CD14-positive monocyte (primary cell): ENCODE data around the gene ATP6AP2. TPM values are rescaled to one million over a fixed set of nuclear protein-coding genes. Genes with fewer than 3 reads are reported as not detected.
"Not testable (repeated sequence)": the region's sequence is repeated elsewhere in the genome, so short reads cannot be mapped to it uniquely, and the experiment has no call there.

Experiments used
- DNase-seq, 3 donors: peaks; one replicate each; pipeline ENCODE4 v3.0.0-alpha.2; 2011 to 2022
- H2AFZ ChIP-seq: 2 replicates; pipeline ENCODE4 v1.6.0; 2012; ENCODE audit warnings: mild to moderate bottlenecking, low read depth, low read length, inconsistent platforms; ENCODE audit not compliant: insufficient read depth, poor library complexity, severe bottlenecking
- H3K27ac ChIP-seq, 2 donors: 1 replicate in 1 of 2; 2 replicates in 1 of 2; pipeline ENCODE4 v1.5.1; 2012 to 2013; ENCODE audit warnings: low read length in 2 of 2, control low read depth in 1 of 2, inconsistent platforms in 1 of 2, low read depth in 1 of 2, mild to moderate bottlenecking in 1 of 2
- H3K27me3 ChIP-seq, 2 donors: one replicate each; pipeline versions ENCODE4 v1.6.0 to v1.6.1; 2011 to 2013; ENCODE audit warnings: low read length in 2 of 2; ENCODE audit not compliant: control insufficient read depth in 2 of 2, insufficient read depth in 2 of 2
- H3K36me3 ChIP-seq, 2 donors: replicated peaks in 1 of 2; 1 replicate in 1 of 2; 2 replicates in 1 of 2; pipeline versions ENCODE4 v1.5.1 to v1.6.1; 2012 to 2013; ENCODE audit warnings: low read length in 2 of 2, control low read depth in 1 of 2, inconsistent platforms in 1 of 2, mild to moderate bottlenecking in 1 of 2; ENCODE audit not compliant: insufficient read depth in 2 of 2, control insufficient read depth in 1 of 2
- H3K4me1 ChIP-seq, 2 donors: 1 replicate in 1 of 2; 2 replicates in 1 of 2; pipeline versions ENCODE4 v1.5.1 to v1.6.1; 2012 to 2013; ENCODE audit warnings: low read length in 2 of 2, control low read depth in 1 of 2, inconsistent platforms in 1 of 2, mild to moderate bottlenecking in 1 of 2, moderate library complexity in 1 of 2; ENCODE audit not compliant: insufficient read depth in 2 of 2, control insufficient read depth in 1 of 2
- H3K4me2 ChIP-seq: replicated peaks from 2 replicates; pipeline ENCODE3; 2012; ENCODE audit warnings: low read length, moderate library complexity, mild to moderate bottlenecking; ENCODE audit not compliant: poor library complexity, severe bottlenecking; ENCODE audit errors: extremely low read depth
- H3K4me3 ChIP-seq, 3 experiments: fragments of 200-600 bp in 1 of 3; sonication (generic) in 1 of 3; replicated peaks in 1 of 3; 1 replicate in 2 of 3; 2 replicates in 1 of 3; pipeline ENCODE4 v1.5.1; 2011 to 2013; ENCODE audit warnings: low read length in 3 of 3, mild to moderate bottlenecking in 3 of 3, control low read depth in 2 of 3, low read depth in 2 of 3, inconsistent platforms in 1 of 3, moderate library complexity in 1 of 3
- H3K79me2 ChIP-seq: 2 replicates; pipeline ENCODE4 v1.6.0; 2012; ENCODE audit warnings: mild to moderate bottlenecking, control low read depth, inconsistent platforms, low read length, moderate library complexity; ENCODE audit not compliant: insufficient read depth
- H3K9ac ChIP-seq: 2 replicates; pipeline ENCODE4 v1.6.0; 2017; ENCODE audit warnings: low read length, mild to moderate bottlenecking; ENCODE audit not compliant: insufficient read depth, poor library complexity, severe bottlenecking
- H3K9me3 ChIP-seq, 2 donors: replicated peaks in 1 of 2; 1 replicate in 1 of 2; 2 replicates in 1 of 2; pipeline versions ENCODE4 v1.5.1 to v1.6.1; 2012 to 2013; ENCODE audit warnings: low read length in 2 of 2, control low read depth in 1 of 2; ENCODE audit not compliant: control insufficient read depth in 1 of 2, insufficient read depth in 1 of 2
- H4K20me1 ChIP-seq: 2 replicates; pipeline ENCODE4 v1.6.0; 2012; ENCODE audit warnings: mild to moderate bottlenecking, low read length, control low read depth, moderate library complexity; ENCODE audit not compliant: insufficient read depth
- H3K27ac Mint-ChIP-seq, 7 donors: one replicate each; pipeline ENCODE4 v1.8.0; 2020; ENCODE audit warnings: mild to moderate bottlenecking in 7 of 7, mixed read lengths in 7 of 7, moderate library complexity in 6 of 7, inconsistent platforms in 2 of 7
- H3K27me3 Mint-ChIP-seq, 3 donors: one replicate each; pipeline ENCODE4 v1.8.0; 2021 to 2022; ENCODE audit warnings: low read depth in 3 of 3, mild to moderate bottlenecking in 3 of 3, mixed read lengths in 3 of 3, moderate library complexity in 3 of 3, inconsistent platforms in 1 of 3
- H3K36me3 Mint-ChIP-seq, 2 donors: one replicate each; pipeline ENCODE4 v1.8.0; 2020; ENCODE audit warnings: mixed read lengths in 2 of 2, inconsistent platforms in 1 of 2, mild to moderate bottlenecking in 1 of 2
- H3K4me1 Mint-ChIP-seq: one replicate; pipeline ENCODE4 v1.8.0; 2020; ENCODE audit warnings: mild to moderate bottlenecking, mixed read lengths
- H3K4me3 Mint-ChIP-seq, 2 donors: one replicate each; pipeline ENCODE4 v1.8.0; 2020; ENCODE audit warnings: mild to moderate bottlenecking in 2 of 2, mixed read lengths in 2 of 2, moderate library complexity in 1 of 2
- H3K9me3 Mint-ChIP-seq, 7 donors: one replicate each; pipeline ENCODE4 v1.8.0; 2020 to 2022; ENCODE audit warnings: mixed read lengths in 7 of 7, mild to moderate bottlenecking in 6 of 7, moderate library complexity in 6 of 7, inconsistent platforms in 2 of 7
- CTCF ChIP-seq: fragments of 200-600 bp; IDR thresholded peaks from one replicate; pipeline ENCODE4 v1.8.0; 2022; ENCODE audit warnings: antibody characterized with exemption, mild to moderate bottlenecking
- WGBS: methylation state at CpG from one replicate; pipeline ENCODE4 v1.1.5; 2013; ENCODE audit warnings: missing lambda C conversion rate; ENCODE audit not compliant: insufficient coverage; 5-methylcytosine and 5-hydroxymethylcytosine counted together
- intact Hi-C, 2 donors: fragments of 100-400 bp; cut with micrococcal nuclease; formaldehyde crosslinking; loops; one replicate each; pipeline versions ENCODE4 v1.15.0 to v1.15.1; 2023
- polyA plus RNA-seq, 3 donors: library from polyadenylated mRNA; depleted of rRNA in 1 of 3; unstranded in 2 of 3; stranded (reverse) in 1 of 3; fragments of 300-500 nt in 2 of 3; fragments of >200 nt in 1 of 3; fragmentation: Illumina TruSeq in 2 of 3; gene quantifications; 1 replicate in 2 of 3; 2 replicates in 1 of 3; pipeline ENCODE4 v1.2.3, GENCODE V29; 2012 to 2021

ATP6AP2 gene
- polyA plus RNA-seq, 3 donors, result 332 to 497 (median 430) TPM

- H3K9me3 Mint-ChIP-seq, result peaks cover 0 to 6% (median 0%) of the 10 kb centered on the region in 7 donors
- H3K4me1 ChIP-seq, result peaks cover 23% of the 10 kb centered on the region in 2 donors
- H3K27me3 ChIP-seq, result peaks cover 0 to 28% of the 10 kb centered on the region in 2 donors
- no peaks in the 10 kb centered on the region for H3K36me3 ChIP-seq
- WGBS, result no CpG with 5 or more reads among the region's 10 CpGs
- no peaks in the 10 kb centered on the region for H4K20me1 ChIP-seq
- peak overlapping the region; percentile 83 to 95 (median 91) for H3K27ac Mint-ChIP-seq
- DNase-seq, result peak; percentile 50 to 73 (median 64)
- no peaks in the 10 kb centered on the region for H3K79me2 ChIP-seq
- peak overlapping the region; percentile 3 for H2AFZ ChIP-seq
- H3K27ac ChIP-seq, result peak overlapping the region; percentile 77 to 80
- intact Hi-C loops, result no loop called here
- H3K27me3 Mint-ChIP-seq, result peaks cover 0 to 42% (median 2%) of the 10 kb centered on the region in 3 donors
- peak overlapping the region; percentile 63 for H3K4me2 ChIP-seq
- peak overlapping the region; percentile 24 for H3K9ac ChIP-seq
- TF ChIP-seq CTCF, result no peak
- peaks cover 27% of the 10 kb centered on the region for H3K4me1 Mint-ChIP-seq
- H3K4me3 ChIP-seq, result peak overlapping the region; percentile 24 to 62 (median 49)
- no peaks in the 10 kb centered on the region for H3K9me3 ChIP-seq
- H3K36me3 Mint-ChIP-seq, result no peaks in the 10 kb centered on the region
- peak overlapping the region; percentile 75 to 84 for H3K4me3 Mint-ChIP-seq
These were observed 10.2 kb upstream of the ATP6AP2 start for GRCh38 chrX:40570346-40571093.

DNA sequence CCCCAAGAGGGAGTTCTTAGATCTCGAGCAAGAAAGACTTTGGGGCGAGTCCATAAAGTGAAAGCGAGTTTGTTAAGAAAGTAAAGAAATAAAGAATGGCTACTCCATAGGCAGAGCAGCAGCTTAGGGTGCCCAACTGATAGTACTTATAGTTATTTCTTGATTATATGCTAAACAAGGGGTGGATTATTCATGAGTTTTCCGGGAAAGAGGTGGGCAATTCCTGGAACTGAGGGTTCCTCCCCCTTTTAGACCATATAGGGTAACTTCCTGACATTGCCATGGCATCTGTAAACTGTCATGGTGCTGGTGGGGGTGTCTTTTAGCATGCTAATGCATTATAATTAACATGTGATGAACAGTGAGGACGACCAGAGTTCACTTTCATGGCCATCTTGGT, 9.6 kb upstream of the ATP6AP2 start:
- H3K36me3 ChIP-seq, H3K9me3 ChIP-seq, intact Hi-C loops, H3K79me2 ChIP-seq, H3K36me3 Mint-ChIP-seq, H3K9me3 Mint-ChIP-seq, H3K9ac ChIP-seq, H4K20me1 ChIP-seq: not testable (repeated sequence)
- peaks cover 23% of the 10 kb centered on the region in 2 donors for H3K4me1 ChIP-seq
- Mint-ChIP-seq H3K27ac (peak overlapping the region; percentile 83 to 95 (median 91)), H3K4me3 (peak overlapping the region; percentile 75 to 84), H3K4me1 (peaks cover 27% of the 10 kb centered on the region), H3K27me3 (peaks cover 0 to 37% (median 2%) of the 10 kb centered on the region in 3 donors)
- peak overlapping the region; percentile 77 to 80 for H3K27ac ChIP-seq
- DNase-seq, result peak in 1 of 3 donors; percentile 4
- peaks cover 0 to 28% of the 10 kb centered on the region in 2 donors for H3K27me3 ChIP-seq
- 27% methylated on average over 3 of the region's 5 CpGs for WGBS
- H3K4me3 ChIP-seq, result peak overlapping the region; percentile 24 to 62 (median 49)
- H3K4me2 ChIP-seq, result peak overlapping the region; percentile 63
- peak overlapping the region; percentile 3 for H2AFZ ChIP-seq
